Measurements from ENCODE around the gene KDF1. TPM values are rescaled to one million over a fixed set of nuclear protein-coding genes. Genes with fewer than 3 reads are reported as not detected.
"Not testable (repeated sequence)": the region's sequence is repeated elsewhere in the genome, so short reads cannot be mapped to it uniquely, and the experiment has no call there.

The KDF1 gene
- polyA plus RNA-seq, 3 donors, result 8.6 to 10.4 (median 9.3) TPM

- DNase-seq (ENCODE audit: low read depth in 3 of 3, low spot score in 2 of 3), result no peak
These were observed 328 bp upstream of the KDF1 start for GRCh38 chr1:26960625-26960966.

DNA sequence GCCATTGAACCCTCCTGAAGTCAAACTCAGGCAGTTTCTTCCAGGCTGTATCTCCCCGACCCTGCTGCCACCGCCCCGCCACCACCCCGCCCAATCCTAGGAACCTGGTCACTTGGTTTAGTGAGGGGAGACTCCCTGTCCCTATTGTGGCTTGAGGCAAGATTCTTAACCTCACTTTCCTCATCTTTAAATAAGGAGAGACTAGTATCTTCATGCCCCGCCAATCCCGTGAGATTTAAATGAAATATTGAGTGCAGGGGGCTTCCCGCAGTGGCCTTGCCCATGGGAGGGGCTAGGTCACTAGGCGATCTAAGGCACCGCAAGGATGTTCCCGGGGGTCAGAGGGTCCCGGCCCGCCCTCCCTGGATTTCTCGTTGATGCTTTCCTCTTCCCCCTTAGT lies 998 bp downstream of the KDF1 start:
- DNase-seq (ENCODE audit: low read depth in 3 of 3, low spot score in 2 of 3), result no peak

DNA sequence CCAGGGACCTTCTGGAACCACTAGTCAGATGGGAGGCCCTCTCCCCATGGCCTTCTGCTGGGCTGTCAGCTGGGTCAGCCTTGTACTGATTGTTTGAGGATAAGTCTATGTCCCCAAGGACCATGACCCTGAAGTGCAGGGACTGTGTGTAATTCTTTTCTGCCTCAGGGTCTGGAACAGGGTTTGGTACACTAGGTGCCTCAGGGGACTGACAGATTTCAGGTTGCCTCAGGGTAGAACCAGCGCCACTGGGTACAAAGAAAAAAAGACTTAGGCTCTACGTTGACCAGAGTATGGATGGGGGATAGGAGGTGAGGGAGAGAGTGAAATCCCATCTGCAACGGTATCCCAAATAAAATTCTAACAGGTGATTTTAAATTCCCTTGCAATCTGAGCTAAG lies 3.0 kb downstream of the KDF1 start:
- DNase-seq (ENCODE audit: low read depth in 3 of 3, low spot score in 2 of 3), result no peak

- no peak for DNase-seq (ENCODE audit: low read depth in 3 of 3, low spot score in 2 of 3)
These were observed 3.9 kb downstream of the KDF1 start for GRCh38 chr1:26956321-26956720.

GRCh38 chr1:26953374-26953773 lies 6.9 kb downstream of the KDF1 start:
- DNase-seq (ENCODE audit: low read depth in 3 of 3, low spot score in 2 of 3), result no peak

DNA sequence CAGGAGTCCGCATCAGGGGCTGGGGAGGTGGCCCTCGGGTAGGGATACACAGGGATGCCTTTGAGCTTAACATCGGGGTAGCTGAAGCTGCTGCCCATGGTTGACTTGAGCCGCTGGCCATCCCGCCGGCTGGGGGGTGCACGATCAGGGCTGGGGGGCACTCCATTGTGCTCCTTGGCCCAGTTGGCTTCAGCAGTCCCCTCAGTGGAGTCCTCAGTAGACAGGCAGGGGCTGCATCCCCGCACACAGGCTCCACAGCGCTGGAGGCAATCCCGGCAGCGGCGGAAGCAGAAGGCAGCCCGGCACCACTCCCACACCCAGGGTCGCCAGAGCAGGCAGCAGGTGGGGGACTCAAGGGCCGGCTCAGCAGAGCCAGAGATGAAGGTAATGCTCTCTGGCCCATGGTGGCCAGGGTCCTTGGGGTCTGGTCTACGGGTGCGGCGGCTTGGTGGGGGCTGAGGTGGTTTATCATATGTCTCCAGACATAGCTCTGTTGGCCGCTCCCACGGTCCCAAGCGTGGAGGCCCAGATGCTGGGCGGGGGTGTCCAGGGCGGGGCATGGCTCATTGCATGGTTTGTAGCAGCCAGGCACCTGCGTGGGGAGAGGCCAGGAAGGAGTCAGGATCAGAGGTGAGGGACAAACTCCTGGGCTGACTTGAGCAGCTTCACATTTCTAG lies 8.3 kb downstream of the KDF1 start:
- DNase-seq (ENCODE audit: low read depth in 3 of 3, low spot score in 2 of 3), result no peak

DNA sequence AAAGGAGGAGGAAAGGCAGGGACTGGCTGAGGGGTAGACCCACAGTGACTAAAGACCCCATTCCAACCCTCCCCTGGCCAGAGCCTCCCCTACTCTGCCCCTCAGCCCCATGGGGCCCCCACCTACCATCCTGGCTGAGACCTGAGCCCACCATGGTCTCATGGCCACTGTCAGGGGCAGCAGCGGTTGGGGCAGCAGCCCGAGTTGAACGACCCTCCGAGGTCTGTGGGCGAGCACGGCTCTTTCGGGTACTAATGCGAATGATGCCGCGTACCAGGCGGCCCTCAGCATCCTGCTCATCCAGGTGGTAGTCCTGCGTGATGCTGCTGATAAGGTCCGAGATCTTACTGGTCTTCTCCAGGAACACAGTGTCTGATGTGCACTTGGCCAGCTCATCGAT lies 9.1 kb downstream of the KDF1 start:
- no peak for DNase-seq (ENCODE audit: low read depth in 3 of 3, low spot score in 2 of 3)

GRCh38 chr1:26950602-26951001 lies 9.7 kb downstream of the KDF1 start:
- DNase-seq (ENCODE audit: low read depth in 3 of 3, low spot score in 2 of 3), result no peak

- no peak for DNase-seq (ENCODE audit: low read depth in 3 of 3, low spot score in 2 of 3)
These were observed 10.3 kb downstream of the KDF1 start for GRCh38 chr1:26949926-26950319.

- DNase-seq (ENCODE audit: low read depth in 3 of 3, low spot score in 2 of 3), result no peak
These were observed 10.9 kb downstream of the KDF1 start for GRCh38 chr1:26949266-26949925.

DNA sequence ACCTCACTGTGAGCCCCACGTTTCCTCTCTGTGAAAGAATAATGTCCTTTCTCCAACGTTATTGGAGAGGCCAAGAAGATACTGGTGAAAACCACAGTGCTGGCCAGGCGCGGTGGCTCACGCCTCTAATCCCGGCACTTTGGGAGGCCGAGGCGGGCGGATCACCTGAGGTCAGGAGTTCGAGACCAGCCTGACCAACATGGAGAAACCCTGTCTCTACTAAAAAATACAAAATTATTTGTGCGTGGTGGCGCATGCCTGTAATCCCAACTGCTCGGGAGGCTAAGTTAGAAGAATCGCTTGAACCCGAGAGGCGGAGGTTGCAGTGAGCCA lies 11.6 kb downstream of the KDF1 start:
- DNase-seq (ENCODE audit: low read depth in 3 of 3, low spot score in 2 of 3), result not testable (repeated sequence)

- DNase-seq (ENCODE audit: low read depth in 3 of 3, low spot score in 2 of 3), result no peak
These were observed 14.0 kb downstream of the KDF1 start for GRCh38 chr1:26946270-26946669.

GRCh38 chr1:26945728-26946127 lies 14.5 kb downstream of the KDF1 start:
- no peak for DNase-seq (ENCODE audit: low read depth in 3 of 3, low spot score in 2 of 3)

- DNase-seq (ENCODE audit: low read depth in 3 of 3, low spot score in 2 of 3), result no peak
These were observed 15.1 kb downstream of the KDF1 start for GRCh38 chr1:26945138-26945537.

- DNase-seq (ENCODE audit: low read depth in 3 of 3, low spot score in 2 of 3), result no peak
These were observed 17.6 kb downstream of the KDF1 start for GRCh38 chr1:26942656-26943055.

GRCh38 chr1:26941311-26941710 lies 19.0 kb downstream of the KDF1 start:
- no peak for DNase-seq (ENCODE audit: low read depth in 3 of 3, low spot score in 2 of 3)

GRCh38 chr1:26938659-26939025 lies 21.6 kb downstream of the KDF1 start:
- DNase-seq (ENCODE audit: low read depth in 3 of 3, low spot score in 2 of 3), result no peak

GRCh38 chr1:26938004-26938658 lies 22.1 kb downstream of the KDF1 start:
- no peak for DNase-seq (ENCODE audit: low read depth in 3 of 3, low spot score in 2 of 3)

GRCh38 chr1:26936823-26937222 lies 23.4 kb downstream of the KDF1 start:
- no peak for DNase-seq (ENCODE audit: low read depth in 3 of 3, low spot score in 2 of 3)

GRCh38 chr1:26932531-26932930 lies 27.7 kb downstream of the KDF1 start:
- DNase-seq (ENCODE audit: low read depth in 3 of 3, low spot score in 2 of 3), result no peak

DNA sequence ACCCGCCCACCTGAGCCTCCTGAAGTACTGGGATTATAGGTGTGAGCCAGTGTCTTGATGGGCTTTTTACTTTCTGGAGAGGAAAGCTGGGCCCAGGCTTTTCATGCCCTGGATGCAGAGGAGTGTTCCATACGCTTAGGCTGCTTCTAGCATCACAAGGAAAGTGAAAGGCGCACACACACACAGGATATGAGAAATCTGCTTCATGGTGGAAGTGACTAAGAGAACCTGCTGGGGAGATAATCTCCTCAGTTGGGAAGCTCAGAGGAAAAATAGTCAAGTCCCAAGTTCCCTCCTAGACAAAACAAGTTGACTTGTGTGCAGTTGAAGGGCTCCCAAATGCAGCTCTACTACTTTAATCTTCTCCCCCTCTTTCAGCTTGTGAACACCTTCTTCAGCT lies 36.6 kb downstream of the KDF1 start:
- DNase-seq (ENCODE audit: low read depth in 3 of 3, low spot score in 2 of 3), result no peak

DNA sequence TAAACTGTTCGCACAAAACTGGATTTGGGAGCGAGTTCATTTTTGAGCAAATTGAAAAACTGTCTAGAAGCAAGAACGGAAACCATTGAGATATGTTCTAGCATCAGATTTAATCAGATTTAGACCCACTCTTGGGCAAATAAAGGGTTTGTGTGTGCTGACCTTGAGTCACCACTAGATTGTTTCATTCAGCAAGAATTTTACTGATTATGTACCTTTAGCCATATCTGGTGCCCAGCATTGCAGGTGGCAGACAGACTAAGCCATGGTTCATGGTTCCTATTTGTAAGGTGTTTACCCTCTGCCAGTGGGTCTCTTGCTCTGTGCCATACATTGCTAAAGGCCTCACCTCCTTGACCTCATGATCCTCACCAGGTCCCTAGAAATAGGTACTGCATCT lies 37.4 kb downstream of the KDF1 start:
- no peak for DNase-seq (ENCODE audit: low read depth in 3 of 3, low spot score in 2 of 3)

- no peak for DNase-seq (ENCODE audit: low read depth in 3 of 3, low spot score in 2 of 3)
These were observed 37.9 kb downstream of the KDF1 start for GRCh38 chr1:26922431-26922729.
